C4-2B (cell line): ENCODE results near the gene PLXNA1.

Source experiments
- CTCF ChIP-seq: fragments of 450-650 bp; conservative IDR thresholded peaks from 2 replicates; pipeline ENCODE4 v1.5.1; 2017; ENCODE audit warnings: mild to moderate bottlenecking
- ZFX ChIP-seq: fragments of 450-650 bp; IDR thresholded peaks from 2 replicates; pipeline ENCODE4 v1.6.1; 2017

- TF ChIP-seq CTCF: no peak
- TF ChIP-seq ZFX: no peak
Observed at GRCh38 chr3:126969586-126969985, 13.3 kb upstream of the PLXNA1 start.
